NT2/D1 (cell line): ENCODE results near the gene MDM2.

Source experiments
- YY1 ChIP-seq: IDR thresholded peaks from 2 replicates; pipeline ENCODE4 v1.6.1; 2011; ENCODE audit not compliant: insufficient read length, insufficient read depth
- ZNF274 ChIP-seq: IDR thresholded peaks from 2 replicates; pipeline ENCODE4 v1.6.1; 2011; ENCODE audit warnings: mild to moderate bottlenecking, low read depth, low read length

DNA sequence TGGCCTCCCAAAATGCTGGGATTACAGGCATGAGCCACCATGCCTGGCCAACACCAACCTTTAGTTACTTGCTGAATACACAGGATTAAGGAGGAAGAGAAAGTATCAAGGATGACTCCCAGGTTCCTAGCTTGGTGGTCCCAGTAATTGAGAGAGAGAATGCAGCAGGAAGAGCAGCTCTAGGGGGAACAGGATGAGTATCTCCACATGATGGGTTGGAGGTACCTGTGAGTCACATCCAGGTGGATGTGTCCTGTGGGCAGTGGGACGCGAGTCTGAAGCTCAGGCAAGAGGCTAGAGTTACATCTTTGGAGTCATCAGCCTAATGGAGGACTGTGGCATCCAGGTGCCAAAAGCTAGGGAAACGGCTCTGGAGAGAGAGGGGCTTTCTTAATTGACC lies 47.1 kb downstream of the MDM2 start:
- TF ChIP-seq ZNF274, result no peak
- no peak for TF ChIP-seq YY1
